HEK293 (cell line): ENCODE results near the gene CCDC78.

Source experiments
- KLF8 ChIP-seq: fragments of 450-650 bp; formaldehyde crosslinking; IDR thresholded peaks from 2 replicates; pipeline ENCODE4 v1.5.1; 2016; ENCODE audit warnings: missing biosample characterization, missing genetic modification characterization
- PRDM4 ChIP-seq: fragments of 450-650 bp; formaldehyde crosslinking; IDR thresholded peaks from 2 replicates; pipeline ENCODE4 v1.5.1; 2017; ENCODE audit warnings: missing biosample characterization, missing genetic modification characterization
- SETDB1 ChIP-seq: IDR thresholded peaks from one replicate; pipeline ENCODE4 v1.6.1; 2017; ENCODE audit warnings: mild to moderate bottlenecking, low read length, moderate library complexity, mixed read lengths; ENCODE audit not compliant: insufficient read length
- ZIC2 ChIP-seq: fragments of 450-650 bp; formaldehyde crosslinking; IDR thresholded peaks from 2 replicates; pipeline ENCODE4 v1.5.1; 2016; ENCODE audit warnings: missing biosample characterization, missing genetic modification characterization
- ZNF211 ChIP-seq: fragments of 450-650 bp; formaldehyde crosslinking; IDR thresholded peaks from 2 replicates; pipeline ENCODE4 v1.5.1; 2016; ENCODE audit warnings: low read depth, missing biosample characterization, missing genetic modification characterization
- ZNF777 ChIP-seq: fragments of 450-650 bp; formaldehyde crosslinking; IDR thresholded peaks from 2 replicates; pipeline ENCODE4 v1.5.1; 2017; ENCODE audit warnings: missing biosample characterization, missing genetic modification characterization, borderline replicate concordance
- TF ChIP-seq, protein P1 (sequence below): fragments of 450-650 bp; formaldehyde crosslinking; IDR thresholded peaks from 2 replicates; pipeline ENCODE4 v1.5.1; 2016; ENCODE audit warnings: missing biosample characterization, missing genetic modification characterization

DNA sequence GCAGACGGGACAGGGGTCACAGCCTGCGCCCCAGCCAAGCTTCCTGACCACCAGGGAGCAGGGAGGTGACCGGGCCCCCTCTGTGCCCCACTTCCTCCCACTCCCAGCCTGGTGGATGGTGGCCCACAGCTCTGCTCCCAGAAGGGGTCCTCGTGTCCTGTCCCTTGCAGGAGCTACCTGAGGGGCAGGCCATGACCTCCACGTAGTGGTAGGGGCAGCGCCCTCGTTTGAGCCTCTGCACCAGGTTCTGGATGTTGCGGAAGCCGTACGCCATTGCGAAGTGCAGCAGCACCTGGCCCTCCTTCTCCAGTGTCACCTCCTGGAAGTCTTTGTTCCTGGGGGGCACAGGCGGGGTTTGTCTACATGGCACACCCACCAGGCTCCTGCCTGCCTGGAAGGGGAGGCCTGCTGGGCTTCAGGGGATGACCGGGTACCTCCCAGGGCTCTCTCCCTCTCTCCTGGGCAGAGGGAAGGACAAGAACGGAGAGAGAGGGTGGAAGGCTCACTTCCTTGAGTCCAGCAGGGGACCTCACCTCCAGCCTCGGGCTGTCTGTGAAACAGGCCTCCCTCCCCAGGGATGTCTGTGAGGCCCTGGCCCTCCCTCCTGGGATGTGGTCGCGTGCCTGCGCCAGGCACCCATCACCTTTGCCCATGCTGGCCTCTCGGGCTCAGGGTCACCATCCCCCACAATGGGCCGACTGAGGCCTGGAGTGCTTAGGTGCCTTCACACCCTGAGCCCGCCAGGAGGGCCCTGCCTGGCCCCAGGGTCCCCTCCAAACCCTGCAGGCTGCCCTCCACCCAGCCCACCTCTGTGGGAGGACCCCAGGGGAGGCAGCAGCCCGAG is 4.6 kb upstream of the CCDC78 start:
- TF ChIP-seq ZIC2 (tag by site-specific recombination) (peak; percentile 63), PRDM4 (no peak), ZNF211 (no peak), SETDB1 (no peak), ZNF777 (tag by site-specific recombination) (no peak), KLF8 (no peak)
- TF ChIP-seq, protein P1, sequence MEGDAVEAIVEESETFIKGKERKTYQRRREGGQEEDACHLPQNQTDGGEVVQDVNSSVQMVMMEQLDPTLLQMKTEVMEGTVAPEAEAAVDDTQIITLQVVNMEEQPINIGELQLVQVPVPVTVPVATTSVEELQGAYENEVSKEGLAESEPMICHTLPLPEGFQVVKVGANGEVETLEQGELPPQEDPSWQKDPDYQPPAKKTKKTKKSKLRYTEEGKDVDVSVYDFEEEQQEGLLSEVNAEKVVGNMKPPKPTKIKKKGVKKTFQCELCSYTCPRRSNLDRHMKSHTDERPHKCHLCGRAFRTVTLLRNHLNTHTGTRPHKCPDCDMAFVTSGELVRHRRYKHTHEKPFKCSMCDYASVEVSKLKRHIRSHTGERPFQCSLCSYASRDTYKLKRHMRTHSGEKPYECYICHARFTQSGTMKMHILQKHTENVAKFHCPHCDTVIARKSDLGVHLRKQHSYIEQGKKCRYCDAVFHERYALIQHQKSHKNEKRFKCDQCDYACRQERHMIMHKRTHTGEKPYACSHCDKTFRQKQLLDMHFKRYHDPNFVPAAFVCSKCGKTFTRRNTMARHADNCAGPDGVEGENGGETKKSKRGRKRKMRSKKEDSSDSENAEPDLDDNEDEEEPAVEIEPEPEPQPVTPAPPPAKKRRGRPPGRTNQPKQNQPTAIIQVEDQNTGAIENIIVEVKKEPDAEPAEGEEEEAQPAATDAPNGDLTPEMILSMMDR (tag by site-specific recombination) = no peak
